H1 (cell line): Measurements from ENCODE around the gene UBTD2. TPM values are rescaled to one million over a fixed set of nuclear protein-coding genes. Genes with fewer than 3 reads are reported as not detected.

ENCODE experiments used
- CTCF ChIA-PET: fragments of 300-600 bp; sonication (Branson Sonifier 250); formaldehyde crosslinking; loops from one replicate; lab custom pipeline; 2021; ENCODE audit not compliant: partially characterized antibody; lab: Charles Lee
- POLR2A ChIA-PET: fragments of 300-600 bp; sonication (Branson Sonifier 250); formaldehyde crosslinking; loops from one replicate; lab custom pipeline; 2021; ENCODE audit warnings: inconsistent platforms; ENCODE audit not compliant: partially characterized antibody; lab: Charles Lee
- DNase-seq, 2 experiments: peaks; one replicate each; pipeline versions ENCODE4 v3.0.0 to v3.0.0-alpha.2; 2010 to 2022; ENCODE audit warnings: low spot score in 2 of 2, low read depth in 1 of 2, mixed read lengths in 1 of 2
- FAIRE-seq: peaks from 2 replicates; lab custom pipeline; 2011; peaks lifted over from hg19 to GRCh38; lab: Jason Lieb, UNC
- H2AFZ ChIP-seq: 2 replicates; pipeline ENCODE4 v1.8.1; 2012; ENCODE audit warnings: low read length, inconsistent platforms
- H2AK5ac ChIP-seq: 2 replicates; pipeline ENCODE4 v1.6.1; 2013; ENCODE audit warnings: low read depth, low read length
- H2BK120ac ChIP-seq: replicated peaks from 2 replicates; pipeline ENCODE3; 2013; ENCODE audit warnings: low read depth, low read length, inconsistent platforms
- H2BK12ac ChIP-seq: 2 replicates; pipeline ENCODE4 v1.6.1; 2013; ENCODE audit warnings: low read depth, low read length
- H2BK15ac ChIP-seq: 2 replicates; pipeline ENCODE4 v1.6.1; 2013; ENCODE audit warnings: low read length
- H2BK20ac ChIP-seq: 2 replicates; pipeline ENCODE4 v1.6.1; 2013; ENCODE audit warnings: low read length
- H2BK5ac ChIP-seq: 2 replicates; pipeline ENCODE4 v1.6.1; 2013; ENCODE audit warnings: low read depth, low read length
- H3K14ac ChIP-seq: 2 replicates; pipeline ENCODE4 v1.6.1; 2013; ENCODE audit warnings: inconsistent platforms; ENCODE audit not compliant: insufficient read length
- H3K18ac ChIP-seq: 2 replicates; pipeline ENCODE4 v1.6.1; 2013; ENCODE audit warnings: low read length; ENCODE audit errors: extremely low read depth
- H3K23ac ChIP-seq: 2 replicates; pipeline ENCODE4 v1.6.1; 2013; ENCODE audit warnings: inconsistent platforms; ENCODE audit not compliant: insufficient read length
- H3K23me2 ChIP-seq: 2 replicates; pipeline ENCODE4 v1.6.1; 2013; ENCODE audit warnings: low read depth, low read length
- H3K27ac ChIP-seq: 2 replicates; pipeline ENCODE4 v1.6.1; 2011; ENCODE audit warnings: low read depth, low read length, inconsistent platforms
- H3K27me3 ChIP-seq, 4 experiments: replicated peaks in 1 of 4; 1 replicate in 1 of 4; 2 replicates in 3 of 4; pipeline versions ENCODE4 v1.6.1 to v1.8.1; 2011 to 2013; ENCODE audit warnings: low read length in 3 of 4, mild to moderate bottlenecking in 3 of 4, inconsistent platforms in 2 of 4, mixed read lengths in 2 of 4, moderate library complexity in 1 of 4; ENCODE audit not compliant: control insufficient read depth in 3 of 4, insufficient read depth in 3 of 4; ENCODE audit errors: extremely low read depth in 1 of 4
- H3K36me3 ChIP-seq, 4 experiments: 2 replicates each; pipeline versions ENCODE4 v1.6.1 to v1.8.1; 2011 to 2013; ENCODE audit warnings: mild to moderate bottlenecking in 4 of 4, low read length in 3 of 4, moderate library complexity in 2 of 4, control low read depth in 1 of 4, inconsistent platforms in 1 of 4; ENCODE audit not compliant: insufficient read depth in 4 of 4, control insufficient read depth in 2 of 4
- H3K4ac ChIP-seq: replicated peaks from 2 replicates; pipeline ENCODE3; 2013; ENCODE audit warnings: low read length, low read depth, mixed read lengths, inconsistent platforms; ENCODE audit not compliant: insufficient read length
- H3K4me1 ChIP-seq, 4 experiments: replicated peaks in 1 of 4; 1 replicate in 1 of 4; 2 replicates in 3 of 4; pipeline versions ENCODE4 v1.6.1 to v1.8.1; 2011 to 2013; ENCODE audit warnings: low read length in 3 of 4, inconsistent platforms in 2 of 4, mixed read lengths in 1 of 4; ENCODE audit not compliant: insufficient read depth in 4 of 4, control insufficient read depth in 3 of 4
- H3K4me2 ChIP-seq, 2 experiments: 2 replicates each; pipeline versions ENCODE4 v1.6.1 to v1.8.1; 2011 to 2013; ENCODE audit warnings: low read depth in 2 of 2, low read length in 2 of 2, control low read depth in 1 of 2, inconsistent platforms in 1 of 2, mild to moderate bottlenecking in 1 of 2; ENCODE audit not compliant: insufficient read depth in 1 of 2
- H3K4me3 ChIP-seq, 4 experiments: fragments of 200-600, 300-600 bp in 1 of 4; sonication (generic), shearing (Covaris generic), sonication (Bioruptor Twin) in 1 of 4; 2 replicates each; pipeline versions ENCODE4 v1.5.1 to v1.8.1; 2011 to 2016; ENCODE audit warnings: low read length in 4 of 4, low read depth in 3 of 4, control low read depth in 2 of 4, inconsistent platforms in 2 of 4, mild to moderate bottlenecking in 2 of 4, mixed read lengths in 1 of 4, moderate library complexity in 1 of 4; ENCODE audit not compliant: insufficient read depth in 2 of 4; ENCODE audit errors: extremely low read depth in 1 of 4
- H3K56ac ChIP-seq: replicated peaks from 2 replicates; pipeline ENCODE3; 2013; ENCODE audit warnings: low read depth, mild to moderate bottlenecking, mixed read lengths, low read length, inconsistent platforms; ENCODE audit not compliant: insufficient read length
- H3K79me1 ChIP-seq: 2 replicates; pipeline ENCODE4 v1.6.1; 2013; ENCODE audit warnings: low read depth, low read length, control low read depth
- H3K79me2 ChIP-seq, 2 experiments: 2 replicates each; pipeline versions ENCODE4 v1.6.1 to v1.8.1; 2012 to 2013; ENCODE audit warnings: low read length in 2 of 2, mild to moderate bottlenecking in 2 of 2, inconsistent platforms in 1 of 2; ENCODE audit not compliant: insufficient read depth in 2 of 2, control insufficient read depth in 1 of 2
- H3K9ac ChIP-seq, 4 experiments: replicated peaks in 1 of 4; 1 replicate in 1 of 4; 2 replicates in 3 of 4; pipeline versions ENCODE4 v1.6.1 to v1.8.1; 2011 to 2013; ENCODE audit warnings: low read depth in 3 of 4, low read length in 3 of 4, control low read depth in 2 of 4, mild to moderate bottlenecking in 2 of 4, moderate library complexity in 2 of 4, inconsistent platforms in 1 of 4; ENCODE audit errors: extremely low read depth in 1 of 4
- H3K9me3 ChIP-seq, 2 experiments: 2 replicates each; pipeline versions ENCODE4 v1.6.1 to v1.8.1; 2012 to 2013; ENCODE audit warnings: mild to moderate bottlenecking in 2 of 2, moderate library complexity in 2 of 2, control low read depth in 1 of 2, inconsistent platforms in 1 of 2, low read depth in 1 of 2, low read length in 1 of 2, mixed read lengths in 1 of 2; ENCODE audit not compliant: insufficient read depth in 2 of 2
- H4K20me1 ChIP-seq, 2 experiments: replicated peaks in 1 of 2; 2 replicates each; pipeline versions ENCODE3 to v1.8.1; 2011 to 2013; ENCODE audit warnings: inconsistent platforms in 2 of 2, low read length in 2 of 2, mild to moderate bottlenecking in 1 of 2; ENCODE audit not compliant: insufficient read depth in 2 of 2, control insufficient read depth in 1 of 2
- H4K5ac ChIP-seq: 2 replicates; pipeline ENCODE4 v1.6.1; 2013; ENCODE audit warnings: low read length, low read depth, mixed read lengths, inconsistent platforms; ENCODE audit not compliant: insufficient read length
- H4K8ac ChIP-seq: 2 replicates; pipeline ENCODE4 v1.8.0; 2013; ENCODE audit warnings: mild to moderate bottlenecking, moderate library complexity, low read length, inconsistent platforms; ENCODE audit not compliant: insufficient read depth; ENCODE audit errors: extremely low read depth
- H4K91ac ChIP-seq: replicated peaks from 2 replicates; pipeline ENCODE3; 2013; ENCODE audit warnings: low read length, mixed read lengths, inconsistent platforms; ENCODE audit not compliant: insufficient read length
- ASH2L ChIP-seq: fragments of 200-600, 300-600 bp; sonication (generic); IDR thresholded peaks from one replicate; pipeline ENCODE4 v1.7.1; 2017; ENCODE audit warnings: low read length
- ATF2 ChIP-seq: IDR thresholded peaks from 2 replicates; pipeline ENCODE4 v1.6.1; 2012; ENCODE audit warnings: low read length, inconsistent platforms
- CBX8 ChIP-seq: fragments of 300-800, 300-1000 bp; sonication (generic); IDR thresholded peaks from 2 replicates; pipeline ENCODE4 v1.7.1; 2016; ENCODE audit warnings: low read depth, low read length, borderline replicate concordance
- MAFK ChIP-seq: IDR thresholded peaks from 2 replicates; pipeline ENCODE4 v1.6.1; 2012; ENCODE audit warnings: low read depth, mild to moderate bottlenecking, improper control_type of control experiment, low read length
- NANOG ChIP-seq: IDR thresholded peaks from 2 replicates; pipeline ENCODE4 v1.6.1; 2011; ENCODE audit warnings: low read length, low read depth, mild to moderate bottlenecking, inconsistent platforms; ENCODE audit not compliant: insufficient read depth, poor library complexity, severe bottlenecking
- YY1 ChIP-seq: IDR thresholded peaks from 2 replicates; pipeline ENCODE4 v1.6.1; 2011; ENCODE audit warnings: low read depth, mild to moderate bottlenecking, low read length
- WGBS, 2 experiments: shearing (Covaris generic) in 1 of 2; methylation state at CpG; one replicate each; pipeline versions ENCODE4 v1.1.6 to v1.1.7; 2013 to 2015; ENCODE audit warnings: low lambda C conversion rate in 2 of 2, mixed read lengths in 2 of 2, inconsistent platforms in 1 of 2, low coverage in 1 of 2, missing lambda C conversion rate in 1 of 2; ENCODE audit not compliant: insufficient replicate concordance in 2 of 2, insufficient coverage in 1 of 2, insufficient read length in 1 of 2; ENCODE audit errors: extremely low coverage in 1 of 2, missing lambda C conversion rate in 1 of 2; 5-methylcytosine and 5-hydroxymethylcytosine counted together
- long read RNA-seq, 2 experiments: library from RNA in 1 of 2; library from capped mRNA in 1 of 2; stranded (forward); transcript quantifications; one replicate each; pipeline ENCODE4 v2.0.0, GENCODE V29; 2021; ENCODE audit warnings: inconsistent platforms in 1 of 2
- polyA minus RNA-seq, 3 experiments: library from RNA; depleted of rRNA, polyadenylated mRNA; stranded (reverse); fragments of >200 nt; gene quantifications; 1 replicate in 2 of 3; 2 replicates in 1 of 3; pipeline ENCODE4 v1.2.3, GENCODE V29; 2011
- polyA plus RNA-seq, 7 experiments: library from polyadenylated mRNA; depleted of rRNA in 3 of 7; stranded (reverse) in 5 of 7; unstranded in 2 of 7; fragments of >200 nt in 5 of 7; fragments of 200-250 nt in 2 of 7; gene quantifications; 1 replicate in 5 of 7; 2 replicates in 1 of 7; 4 replicates in 1 of 7; pipeline versions ENCODE4 v1.2.1 to v1.2.3, GENCODE V29; 2011 to 2013; ENCODE audit warnings: missing spikeins in 2 of 7, mixed read lengths in 2 of 7
- total RNA-seq: library from RNA; stranded (reverse); fragmentation: NEBNext Ultra II Directional; extraction: Animal tissue kit (Norgen Biotek cat#: 25700); gene quantifications from 2 replicates; pipeline ENCODE4 v1.2.1, GENCODE V29; 2021

The UBTD2 gene
- total RNA-seq (38.4 and 39.2 TPM in 2 replicates), polyA plus RNA-seq (2011; rRNA removed) (9.4 and 14.5 TPM in 2 replicates), polyA minus RNA-seq (2011; rRNA and poly(A)+ RNA removed) (21.4 and 27.8 TPM in 2 replicates)
- polyA plus RNA-seq (2011; cell fraction: cytosol; rRNA removed), result 15.5 TPM
- 8.5 TPM for polyA plus RNA-seq (2011; cell fraction: nucleus; rRNA removed)
- 17.5 to 24.4 TPM (median 20.2 TPM) in 4 replicates for polyA plus RNA-seq (2012, experiment 1 of 2)
- polyA plus RNA-seq (2012, experiment 2 of 2), result 4.4 TPM
- 20.3 TPM for polyA plus RNA-seq (2013, experiment 1 of 2)
- polyA plus RNA-seq (2013, experiment 2 of 2), result 21.0 TPM
- polyA minus RNA-seq (2011; cell fraction: cytosol; rRNA and poly(A)+ RNA removed), result 17.1 TPM
- polyA minus RNA-seq (2011; cell fraction: nucleus; rRNA and poly(A)+ RNA removed), result 19.4 TPM
- long read RNA-seq, experiment 1, transcript UBTD2-201 (3 exons, 3,301 nt), result major isoform, 16 of 47 reads
- long read RNA-seq, experiment 1, partial matches to known transcripts, result 4 of 47 reads
- long read RNA-seq, experiment 1, other reads (novel, unspliced or antisense), result 27 of 47 reads
- long read RNA-seq, experiment 2, partial matches to known transcripts, result 1 of 3 reads
- long read RNA-seq, experiment 2, other reads (novel, unspliced or antisense), result 1 of 3 reads

GRCh38 chr5:172283020-172283861, at the start of gene UBTD2:
Gene UBTD2 (minus strand): TSS chr5:172283764. CDS start chr5:172283665, 99 bp downstream.
- CTCF ChIA-PET, result interaction anchor here (0.5 to 1.8 kb wide), 15 partner anchors 9 to 273 kb away, joined by 3 to 8 read pairs (median 3); partner anchors contain the start of gene STK10
- no peak for FAIRE-seq
- POLR2A ChIA-PET, result interaction anchor here (0.5 to 2.3 kb wide), 32 partner anchors 10 to 950 kb away, joined by 3 to 10 read pairs (median 4); partner anchors contain the start of gene STK10
- no peak for TF ChIP-seq ATF2
- peak; percentile 79 for TF ChIP-seq ASH2L
- TF ChIP-seq CBX8, result no peak
- no peak for TF ChIP-seq NANOG
- TF ChIP-seq MAFK, result no peak
- peak; percentile 50; the same call in 1 of the 2 replicates for TF ChIP-seq YY1

More at GRCh38 chr5:172283020-172283861, at the start of gene UBTD2:
- 1% methylated on average over 31 of the region's 87 CpGs; no CpG with 5 or more reads in 1 of the 2 experiments for WGBS, 2 experiments
- peak within 1 kb of the TSS; percentile 71 to 94 (median 78) for H3K9ac ChIP-seq
- H3K4me1 ChIP-seq, result peaks cover 0 to 7% (median 0%) of the 10 kb centered on the region in 4 experiments; a peak in 3 of 7 replicates
- H3K56ac ChIP-seq, result peak within 1 kb of the TSS; percentile 64
- H3K14ac ChIP-seq, result no peak within 1 kb of the TSS
- H4K91ac ChIP-seq, result peak within 1 kb of the TSS; percentile 49
- H2BK20ac ChIP-seq, result no peak within 1 kb of the TSS
- H3K23me2 ChIP-seq, result no peaks in the 10 kb centered on the region
- H4K20me1 ChIP-seq, result peaks cover 2 to 11% of the 10 kb centered on the region in 2 experiments
- no peak within 1 kb of the TSS for H2BK120ac ChIP-seq
- 0 out of 2 replicates have a peak, but pooled peaks cover 2% of the 10 kb centered on the region for H3K79me1 ChIP-seq
- peak within 1 kb of the TSS; percentile 78 for H3K27ac ChIP-seq
- H3K79me2 ChIP-seq, result peaks cover 29 to 48% of the 10 kb centered on the region in 2 experiments
- peak within 1 kb of the TSS; percentile 50 for H3K4ac ChIP-seq
- no peak within 1 kb of the TSS for H2AK5ac ChIP-seq
- no peak within 1 kb of the TSS for H2BK15ac ChIP-seq
- no peak within 1 kb of the TSS for H3K23ac ChIP-seq
- peak within 1 kb of the TSS; percentile 83 to 95 (median 90) for H3K4me3 ChIP-seq
- peak within 1 kb of the TSS; percentile 52 for H3K18ac ChIP-seq
- no peaks in the 10 kb centered on the region for H3K36me3 ChIP-seq
- peak within 1 kb of the TSS; percentile 75 to 87 for H3K4me2 ChIP-seq
- H2BK5ac ChIP-seq, result peak within 1 kb of the TSS; percentile 90; the same call in 1 of the 2 replicates
- H4K5ac ChIP-seq, result peak within 1 kb of the TSS; percentile 81
- H2AFZ ChIP-seq, result peak within 1 kb of the TSS; percentile 96; the same call in 1 of the 2 replicates
- H4K8ac ChIP-seq, result peak within 1 kb of the TSS; percentile 98
- no peaks in the 10 kb centered on the region for H3K27me3 ChIP-seq
- H3K9me3 ChIP-seq, result no peaks in the 10 kb centered on the region
- DNase-seq, result peak in 1 of 2 experiments; percentile 88
- H2BK12ac ChIP-seq, result 0 out of 2 replicates have a peak within 1 kb of the TSS, but pooled peaks have one; percentile 23
